Measurements from ENCODE around the gene SRMS.

DNA sequence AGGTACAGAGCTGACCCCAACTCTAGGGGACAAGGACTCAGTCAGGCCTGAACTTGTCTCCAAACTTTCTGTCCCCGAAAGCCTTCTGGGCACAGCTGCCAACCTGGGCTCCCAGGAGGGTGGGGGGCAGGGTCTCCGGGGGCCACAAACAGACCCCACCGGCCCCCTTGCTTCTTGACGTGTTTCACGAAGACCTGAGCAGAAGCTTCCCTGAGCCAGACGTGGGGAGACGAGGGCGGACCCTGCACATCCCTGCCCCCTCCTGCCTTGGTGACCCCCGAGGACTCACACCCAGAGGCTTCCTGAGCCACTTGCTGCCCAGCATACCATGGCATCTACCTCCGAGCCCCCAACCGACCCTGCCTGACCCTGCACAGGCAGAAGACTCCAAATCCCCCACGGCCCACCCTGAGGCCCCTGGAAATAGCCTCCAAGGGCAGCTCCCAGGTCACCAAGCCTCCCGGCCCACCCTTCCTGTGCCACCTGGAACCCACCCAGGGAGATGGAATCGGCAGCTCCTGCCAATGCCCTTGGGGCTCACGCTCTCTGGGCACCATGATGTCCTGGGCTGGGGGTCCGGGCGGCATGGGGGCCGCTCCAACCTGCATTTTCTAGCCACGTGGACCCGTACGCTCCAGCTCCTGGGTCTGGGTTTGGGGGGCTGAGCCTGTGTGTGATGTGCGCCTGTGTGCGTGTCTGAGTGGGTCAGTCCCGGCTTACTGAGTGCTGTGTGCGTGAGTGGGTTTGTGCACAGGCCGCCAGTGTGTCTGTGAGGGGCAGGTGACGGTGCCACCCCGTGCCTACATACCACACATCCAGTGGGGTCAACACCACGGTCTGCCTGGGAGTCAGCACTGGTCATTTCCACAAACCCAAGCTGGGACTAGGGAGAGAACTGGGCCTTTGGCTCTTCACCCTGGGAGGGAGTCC, 7.8 kb downstream of the SRMS start:
- TF ChIP-seq, protein P1, sequence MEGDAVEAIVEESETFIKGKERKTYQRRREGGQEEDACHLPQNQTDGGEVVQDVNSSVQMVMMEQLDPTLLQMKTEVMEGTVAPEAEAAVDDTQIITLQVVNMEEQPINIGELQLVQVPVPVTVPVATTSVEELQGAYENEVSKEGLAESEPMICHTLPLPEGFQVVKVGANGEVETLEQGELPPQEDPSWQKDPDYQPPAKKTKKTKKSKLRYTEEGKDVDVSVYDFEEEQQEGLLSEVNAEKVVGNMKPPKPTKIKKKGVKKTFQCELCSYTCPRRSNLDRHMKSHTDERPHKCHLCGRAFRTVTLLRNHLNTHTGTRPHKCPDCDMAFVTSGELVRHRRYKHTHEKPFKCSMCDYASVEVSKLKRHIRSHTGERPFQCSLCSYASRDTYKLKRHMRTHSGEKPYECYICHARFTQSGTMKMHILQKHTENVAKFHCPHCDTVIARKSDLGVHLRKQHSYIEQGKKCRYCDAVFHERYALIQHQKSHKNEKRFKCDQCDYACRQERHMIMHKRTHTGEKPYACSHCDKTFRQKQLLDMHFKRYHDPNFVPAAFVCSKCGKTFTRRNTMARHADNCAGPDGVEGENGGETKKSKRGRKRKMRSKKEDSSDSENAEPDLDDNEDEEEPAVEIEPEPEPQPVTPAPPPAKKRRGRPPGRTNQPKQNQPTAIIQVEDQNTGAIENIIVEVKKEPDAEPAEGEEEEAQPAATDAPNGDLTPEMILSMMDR (IDR thresholded peaks at IDR 0.05; ENCODE audit: poor library complexity, severe bottlenecking): no peak
- no peak for TF ChIP-seq TAF1 (IDR thresholded peaks at IDR 0.05; ENCODE audit: low read depth)

Data from neural cell (in vitro differentiated cells).